Left colon (tissue), 2 donors: Measurements from ENCODE around the gene NR4A1. TPM values are rescaled to one million over a fixed set of nuclear protein-coding genes. Genes with fewer than 3 reads are reported as not detected.

Experiments
- ATAC-seq: fragments of 200-7000 bp; cut with Tn5 transposase; one replicate; pipeline ENCODE4 v1.9.1; 2020; ENCODE audit warnings: mild to moderate bottlenecking, moderate library complexity
- DNase-seq, 2 donors: peaks; one replicate each; pipeline ENCODE4 v3.0.0-alpha.2; 2020
- intact Hi-C, 2 donors: fragments of 100-400 bp; cut with DNase I in 1 of 2; cut with micrococcal nuclease in 1 of 2; formaldehyde crosslinking; loops; one replicate each; pipeline versions ENCODE4 v1.11.2 to v1.14.0; 2022; cut with DNase I, micrococcal nuclease
- long read RNA-seq: library from polyadenylated mRNA; unstranded; transcript quantifications from one replicate; pipeline ENCODE4 v2.0.0, GENCODE V29; 2021
- total RNA-seq, 2 donors: library from RNA; stranded (reverse); fragmentation: NEBNext Ultra II Directional; extraction: Animal tissue kit (Norgen Biotek cat#: 25700); gene quantifications; one replicate each; pipeline ENCODE4 v1.2.1, GENCODE V29; 2021
- donor health status: DM: no; HTN: no; CAD: no.
- donor health status: DM: yes; HTN: yes; CAD: no.

Gene NR4A1
- 100 to 1,000 TPM in 1 of 2 donors, 10 to 100 TPM in 1; 37.7 to 182 TPM for total RNA-seq
- long read RNA-seq, full-length matches to known transcripts = 33 of 89 reads
- long read RNA-seq, partial matches to known transcripts = 43 of 89 reads
- long read RNA-seq, other reads (novel, unspliced or antisense) = 13 of 89 reads

GRCh38 chr12:52050758-52051541 is at the start of gene NR4A1:
Gene NR4A1 (plus strand): TSS chr12:52051442. CDS start chr12:52054329, 2,887 bp downstream.
- DNase-seq = peak; percentile 97 to 99
- intact Hi-C loops = no loop called here
- ATAC-seq = peak; percentile 75

- no peak for ATAC-seq
- DNase-seq = no peak
- intact Hi-C loops = no loop called here
Measured at GRCh38 chr12:52003016-52003550, 48.2 kb upstream of the NR4A1 start.

- no peak for ATAC-seq
- intact Hi-C loops = no loop called here
- no peak for DNase-seq
Measured at GRCh38 chr12:52003591-52003990, 47.7 kb upstream of the NR4A1 start.

- intact Hi-C loops = no loop called here
- ATAC-seq (peak; percentile 59), DNase-seq (peak in 1 of 2 donors; percentile 67)
Measured at GRCh38 chr12:52004042-52004648, 47.1 kb upstream of the NR4A1 start.

- intact Hi-C loops = no loop called here
- no peak for DNase-seq
- no peak for ATAC-seq
Measured at GRCh38 chr12:52005218-52005902, 45.9 kb upstream of the NR4A1 start.

- ATAC-seq (peak; percentile 57), DNase-seq (peak; percentile 56 to 72)
- intact Hi-C loops = no loop called here
Measured at GRCh38 chr12:52005903-52006703, 45.1 kb upstream of the NR4A1 start.

- intact Hi-C loops = no loop called here
- peak in 1 of 2 donors; percentile 67 for DNase-seq
- peak; percentile 61 for ATAC-seq
Measured at GRCh38 chr12:52006726-52007157, 44.5 kb upstream of the NR4A1 start, which contains the start of gene TAMALIN. Gene TAMALIN (plus strand): TSS chr12:52006946. CDS start chr12:52007020, 74 bp downstream.

- intact Hi-C loops = no loop called here
- ATAC-seq (no peak), DNase-seq (peak in 1 of 2 donors; percentile 57)
Measured at GRCh38 chr12:52007158-52007921, 43.9 kb upstream of the NR4A1 start.

GRCh38 chr12:52007982-52008510 is 43.2 kb upstream of the NR4A1 start:
- ATAC-seq = no peak
- no peak for DNase-seq
- intact Hi-C loops = no loop called here

- DNase-seq = no peak
Measured at GRCh38 chr12:52009081-52009751, 42.0 kb upstream of the NR4A1 start.

GRCh38 chr12:52010152-52010622 is 41.1 kb upstream of the NR4A1 start:
- DNase-seq (peak; percentile 48 to 64), ATAC-seq (no peak)
- intact Hi-C loops = no loop called here

More at GRCh38 chr12:52009081-52009751, 42.0 kb upstream of the NR4A1 start:
- intact Hi-C loops = no loop called here
- no peak for ATAC-seq

- ATAC-seq (no peak), DNase-seq (no peak)
Measured at GRCh38 chr12:52010692-52011601, 40.3 kb upstream of the NR4A1 start.

GRCh38 chr12:52011602-52012214 is 39.5 kb upstream of the NR4A1 start:
- intact Hi-C loops = no loop called here
- DNase-seq (no peak), ATAC-seq (no peak)

More at GRCh38 chr12:52010692-52011601, 40.3 kb upstream of the NR4A1 start:
- intact Hi-C loops = no loop called here

- intact Hi-C loops = no loop called here
- no peak for ATAC-seq
- DNase-seq = no peak
Measured at GRCh38 chr12:52013626-52014310, 37.5 kb upstream of the NR4A1 start.
